Heart left ventricle (tissue), 13 donors: ENCODE data around the gene PCP4.

Experiments used
- POLR2A ChIP-seq, 2 donors: fragments of 450-650 bp; IDR thresholded peaks; one replicate each; pipeline ENCODE4 v1.6.1; 2017; ENCODE audit warnings: antibody characterized with exemption in 2 of 2, mild to moderate bottlenecking in 2 of 2, moderate library complexity in 2 of 2
- TF ChIP-seq, protein P1 (sequence below), 12 donors: fragments of 200-600 bp; sonication (generic) in 4 of 12; IDR thresholded peaks; one replicate each; pipeline versions ENCODE4 v1.5.0 to v1.8.0; 2018 to 2022; ENCODE audit warnings: antibody characterized with exemption in 12 of 12, mild to moderate bottlenecking in 5 of 12
- donor health status: ischemic (EF 13 %, LVEDD 7.1; RV severe dilation, severe dysfunction).
- donor health status: DM: no; HTN: yes; CAD: no.
- donor health status: DM: no; HTN: no; CAD: no.
- donor health status: ischemic (EF 25% LVEDD 6.9; RV normal size, moderate dysfunction).
- donor health status: ischemic (EF 25% LVEDD 5.7; RV mildly dilated, moderate dysfunction).
- donor health status: ischemic (EF 35%, LVEDD 5.7; RV mildly dilated, moderate dysfunction).
- donor health status: nonischemic (EF 11% LVEDD 7.7; RV severe dilation, severe dysfunction).
- donor health status: DM: yes; HTN: yes; CAD: no.
- donor health status: PGD.
- donor health status: ischemic (EF 29% LVEDD 5.4; RV normal size, mild dysfunction).
- donor health status: nonischemic (EF 23%, LVEDD 6.1; RV moderate dilation, normal function).

GRCh38 chr21:39881661-39882060 is 14.4 kb downstream of the PCP4 start:
- no peak for TF ChIP-seq POLR2A (IDR thresholded peaks at IDR 0.05)
- TF ChIP-seq, protein P1, sequence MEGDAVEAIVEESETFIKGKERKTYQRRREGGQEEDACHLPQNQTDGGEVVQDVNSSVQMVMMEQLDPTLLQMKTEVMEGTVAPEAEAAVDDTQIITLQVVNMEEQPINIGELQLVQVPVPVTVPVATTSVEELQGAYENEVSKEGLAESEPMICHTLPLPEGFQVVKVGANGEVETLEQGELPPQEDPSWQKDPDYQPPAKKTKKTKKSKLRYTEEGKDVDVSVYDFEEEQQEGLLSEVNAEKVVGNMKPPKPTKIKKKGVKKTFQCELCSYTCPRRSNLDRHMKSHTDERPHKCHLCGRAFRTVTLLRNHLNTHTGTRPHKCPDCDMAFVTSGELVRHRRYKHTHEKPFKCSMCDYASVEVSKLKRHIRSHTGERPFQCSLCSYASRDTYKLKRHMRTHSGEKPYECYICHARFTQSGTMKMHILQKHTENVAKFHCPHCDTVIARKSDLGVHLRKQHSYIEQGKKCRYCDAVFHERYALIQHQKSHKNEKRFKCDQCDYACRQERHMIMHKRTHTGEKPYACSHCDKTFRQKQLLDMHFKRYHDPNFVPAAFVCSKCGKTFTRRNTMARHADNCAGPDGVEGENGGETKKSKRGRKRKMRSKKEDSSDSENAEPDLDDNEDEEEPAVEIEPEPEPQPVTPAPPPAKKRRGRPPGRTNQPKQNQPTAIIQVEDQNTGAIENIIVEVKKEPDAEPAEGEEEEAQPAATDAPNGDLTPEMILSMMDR (IDR thresholded peaks at IDR 0.05), result no peak
